Breast epithelium (tissue), 4 donors: ENCODE data around the gene FTO. TPM values are rescaled to one million over a fixed set of nuclear protein-coding genes. Genes with fewer than 3 reads are reported as not detected.

Source experiments
- DNase-seq, 2 donors: peaks; one replicate each; pipeline ENCODE4 v3.0.0-alpha.2; 2019; ENCODE audit warnings: low spot score in 2 of 2
- H3K27ac ChIP-seq, 2 donors: fragments of 200-600 bp; sonication (generic) in 1 of 2; one replicate each; pipeline ENCODE4 v1.5.1; 2016 to 2019; ENCODE audit warnings: mild to moderate bottlenecking in 1 of 2
- H3K27me3 ChIP-seq, 2 donors: fragments of 200-600 bp; sonication (generic) in 1 of 2; one replicate each; pipeline versions ENCODE4 v1.5.1 to v1.6.0; 2017 to 2019; ENCODE audit warnings: control low read depth in 1 of 2, mild to moderate bottlenecking in 1 of 2
- H3K36me3 ChIP-seq: fragments of 200-600 bp; one replicate; pipeline ENCODE4 v1.5.1; 2019
- H3K4me1 ChIP-seq, 2 donors: fragments of 200-600 bp; sonication (generic); one replicate each; pipeline ENCODE4 v1.5.1; 2016 to 2019; ENCODE audit warnings: control low read depth in 1 of 2
- H3K4me3 ChIP-seq, 3 donors: fragments of 200-600 bp; sonication (generic); 1 replicate in 2 of 3; 2 replicates in 1 of 3; pipeline ENCODE4 v1.5.1; 2016 to 2019; ENCODE audit warnings: mild to moderate bottlenecking in 3 of 3, moderate library complexity in 2 of 3
- H3K9me3 ChIP-seq, 2 donors: fragments of 200-600 bp; sonication (generic) in 1 of 2; one replicate each; pipeline ENCODE4 v1.5.1; 2016 to 2019; ENCODE audit warnings: control low read depth in 1 of 2
- CTCF ChIP-seq, 3 donors: fragments of 450-650 bp; IDR thresholded peaks; one replicate each; pipeline ENCODE4 v1.5.1; 2016 to 2017; ENCODE audit warnings: antibody characterized with exemption in 3 of 3, mild to moderate bottlenecking in 3 of 3, moderate library complexity in 3 of 3
- POLR2A ChIP-seq: fragments of 450-650 bp; IDR thresholded peaks from one replicate; pipeline ENCODE4 v1.6.1; 2016; ENCODE audit warnings: antibody characterized with exemption, mild to moderate bottlenecking, moderate library complexity
- POLR2AphosphoS5 ChIP-seq, 3 donors: sonication (generic); formaldehyde crosslinking; IDR thresholded peaks; one replicate each; pipeline ENCODE4 v1.6.1; 2017; ENCODE audit warnings: antibody characterized with exemption in 3 of 3
- intact Hi-C: fragments of 100-400 bp; cut with DNase I; formaldehyde crosslinking; loops from one replicate; pipeline ENCODE4 v1.15.1; 2023; ENCODE audit warnings: low total_unique reads
- total RNA-seq, 3 donors: library from RNA; depleted of rRNA; stranded (reverse); fragments of >200 nt; gene quantifications; one replicate each; pipeline ENCODE4 v1.1.0, GENCODE V29; 2016

Gene FTO
- total RNA-seq, 3 donors from 2014 or later = 109 to 193 (median 174) TPM

- intact Hi-C loops = no loop called here
- DNase-seq = no peak
- Histone ChIP-seq H3K36me3 (no peaks in the 10 kb centered on the region), H3K27ac (no peak overlapping the region), H3K4me3 (no peak overlapping the region), H3K27me3 (no peaks in the 10 kb centered on the region), H3K9me3 (no peaks in the 10 kb centered on the region), H3K4me1 (no peaks in the 10 kb centered on the region)
- TF ChIP-seq POLR2A = no peak
- TF ChIP-seq CTCF (IDR thresholded peaks at IDR 0.05) = no peak
- no peak for TF ChIP-seq POLR2AphosphoS5 (IDR thresholded peaks at IDR 0.05)
Observed at GRCh38 chr16:54115558-54115957, 411.6 kb downstream of the FTO start.

GRCh38 chr16:54116124-54116655 is 412.2 kb downstream of the FTO start:
- H3K4me1 ChIP-seq = no peaks in the 10 kb centered on the region
- no peak overlapping the region for H3K27ac ChIP-seq
- TF ChIP-seq POLR2A = no peak
- TF ChIP-seq POLR2AphosphoS5 (IDR thresholded peaks at IDR 0.05) = no peak
- TF ChIP-seq CTCF (IDR thresholded peaks at IDR 0.05) = no peak
- H3K9me3 ChIP-seq = no peaks in the 10 kb centered on the region
- intact Hi-C loops = no loop called here
- no peak for DNase-seq
- no peaks in the 10 kb centered on the region for H3K36me3 ChIP-seq
- no peaks in the 10 kb centered on the region for H3K27me3 ChIP-seq
- H3K4me3 ChIP-seq = no peak overlapping the region

- H3K27me3 ChIP-seq = no peaks in the 10 kb centered on the region
- TF ChIP-seq CTCF (IDR thresholded peaks at IDR 0.05) (no peak), POLR2AphosphoS5 (IDR thresholded peaks at IDR 0.05) (no peak), POLR2A (no peak)
- H3K27ac ChIP-seq = no peak overlapping the region
- H3K4me1 ChIP-seq = no peaks in the 10 kb centered on the region
- DNase-seq = no peak
- no peak overlapping the region for H3K4me3 ChIP-seq
- no peaks in the 10 kb centered on the region for H3K9me3 ChIP-seq
- no peaks in the 10 kb centered on the region for H3K36me3 ChIP-seq
- intact Hi-C loops = no loop called here
Observed at GRCh38 chr16:54118846-54119245, 414.9 kb downstream of the FTO start.

GRCh38 chr16:54120846-54121480 is 417.0 kb downstream of the FTO start:
- H3K9me3 ChIP-seq = no peaks in the 10 kb centered on the region
- no peak for DNase-seq
- TF ChIP-seq POLR2A (no peak), POLR2AphosphoS5 (IDR thresholded peaks at IDR 0.05) (no peak), CTCF (IDR thresholded peaks at IDR 0.05) (no peak)
- intact Hi-C loops = no loop called here
- no peak overlapping the region for H3K27ac ChIP-seq
- H3K4me3 ChIP-seq = no peak overlapping the region
- H3K4me1 ChIP-seq = no peaks in the 10 kb centered on the region
- H3K36me3 ChIP-seq = no peaks in the 10 kb centered on the region
- no peaks in the 10 kb centered on the region for H3K27me3 ChIP-seq

GRCh38 chr16:54121539-54122295 is 417.8 kb downstream of the FTO start:
- intact Hi-C loops = no loop called here
- Histone ChIP-seq H3K36me3 (no peaks in the 10 kb centered on the region), H3K4me3 (no peak overlapping the region), H3K27ac (no peak overlapping the region), H3K27me3 (no peaks in the 10 kb centered on the region), H3K9me3 (no peaks in the 10 kb centered on the region), H3K4me1 (no peaks in the 10 kb centered on the region)
- no peak for DNase-seq
- TF ChIP-seq POLR2A = no peak
- no peak for TF ChIP-seq CTCF (IDR thresholded peaks at IDR 0.05)
- no peak for TF ChIP-seq POLR2AphosphoS5 (IDR thresholded peaks at IDR 0.05)
